Spleen (tissue), 7 donors: Measurements from ENCODE around the gene CCDC174.

Experiments used
- CTCF ChIP-seq, 11 experiments: fragments of 200-600 bp in 7 of 11; fragments of 450-650 bp in 4 of 11; sonication (generic) in 4 of 11; IDR thresholded peaks in 8 of 11; conservative IDR thresholded peaks in 3 of 11; 1 replicate in 7 of 11; 2 replicates in 4 of 11; pipeline versions ENCODE4 v1.4.0 to v1.8.0; 2016 to 2021; ENCODE audit warnings: antibody characterized with exemption in 11 of 11, inconsistent platforms in 4 of 11, mild to moderate bottlenecking in 1 of 11
- POLR2A ChIP-seq, 3 donors: fragments of 450-650 bp; IDR thresholded peaks; one replicate each; pipeline ENCODE4 v1.5.1; 2017; ENCODE audit warnings: antibody characterized with exemption in 3 of 3, mild to moderate bottlenecking in 1 of 3
- POLR2AphosphoS5 ChIP-seq, 3 donors: sonication (generic); formaldehyde crosslinking; IDR thresholded peaks; one replicate each; pipeline ENCODE4 v1.5.1; 2017; ENCODE audit warnings: antibody characterized with exemption in 3 of 3
- donor health status: DM: no; HTN: no; CAD: no; lungs with moderate emphysema.
- donor health status: DM: no; HTN: no; CAD: no.
- donor health status: DM: no; HTN: no; CAD: no.

- TF ChIP-seq POLR2A (IDR thresholded peaks at IDR 0.05) = no peak
- TF ChIP-seq CTCF (IDR thresholded peaks at IDR 0.05 in 8 of 11, conservative IDR thresholded peaks at IDR 0.05 in 3 of 11) = no peak
- no peak for TF ChIP-seq POLR2AphosphoS5 (IDR thresholded peaks at IDR 0.05)
Measured at GRCh38 chr3:14630404-14631100, 21.0 kb upstream of the CCDC174 start.
